Stimulated activated CD8-positive, alpha-beta memory T cell treated with anti-CD3 and anti-CD28 coated beads, Interleukin-7, amount 100 ng/mL, for 1 hour (primary cell): ENCODE measurements around the gene MYO1E.
"Not testable (repeated sequence)": the region's sequence is repeated elsewhere in the genome, so short reads cannot be mapped to it uniquely, and the experiment has no call there.

Source experiments
- DNase-seq, 2 donors: peaks; one replicate each; pipeline ENCODE4 v3.0.0-alpha.2; 2020; ENCODE audit warnings: low read depth in 2 of 2

Gene MYO1E

GRCh38 chr15:59350421-59350732, 22.3 kb downstream of the MYO1E start:
- DNase-seq: no peak

GRCh38 chr15:59349680-59350420, 22.8 kb downstream of the MYO1E start:
- no peak for DNase-seq

- no peak for DNase-seq
These were observed 24.8 kb downstream of the MYO1E start for GRCh38 chr15:59347915-59348314.

GRCh38 chr15:59346951-59347350, 25.7 kb downstream of the MYO1E start:
- no peak for DNase-seq

- DNase-seq: no peak
These were observed 27.3 kb downstream of the MYO1E start for GRCh38 chr15:59345326-59345725.

- DNase-seq: no peak
These were observed 28.4 kb downstream of the MYO1E start for GRCh38 chr15:59344311-59344710.

- DNase-seq: no peak
These were observed 32.3 kb downstream of the MYO1E start for GRCh38 chr15:59340325-59340724.

- DNase-seq: no peak
These were observed 33.4 kb downstream of the MYO1E start for GRCh38 chr15:59339252-59339672.

- no peak for DNase-seq
These were observed 34.3 kb downstream of the MYO1E start for GRCh38 chr15:59338414-59338813.

- not testable (repeated sequence) for DNase-seq
These were observed 35.9 kb downstream of the MYO1E start for GRCh38 chr15:59336725-59337124.

- DNase-seq: no peak
These were observed 37.4 kb downstream of the MYO1E start for GRCh38 chr15:59335207-59335786.

GRCh38 chr15:59334076-59334415, 38.6 kb downstream of the MYO1E start:
- no peak for DNase-seq

- DNase-seq: no peak
These were observed 39.1 kb downstream of the MYO1E start for GRCh38 chr15:59333401-59334075.

GRCh38 chr15:59332009-59332408, 40.7 kb downstream of the MYO1E start:
- DNase-seq: no peak

- DNase-seq: no peak
These were observed 42.0 kb downstream of the MYO1E start for GRCh38 chr15:59330649-59331048.

GRCh38 chr15:59329570-59330350, 42.9 kb downstream of the MYO1E start:
- no peak for DNase-seq

- no peak for DNase-seq
These were observed 43.6 kb downstream of the MYO1E start for GRCh38 chr15:59329091-59329490.

GRCh38 chr15:59327942-59328341, 44.7 kb downstream of the MYO1E start:
- DNase-seq: no peak

GRCh38 chr15:59326856-59327255, 45.8 kb downstream of the MYO1E start:
- no peak for DNase-seq

GRCh38 chr15:59322056-59322759, 50.5 kb downstream of the MYO1E start:
- no peak for DNase-seq

GRCh38 chr15:59321000-59321689, 51.5 kb downstream of the MYO1E start:
- no peak for DNase-seq
